GM10248 (cell line): ENCODE results near the gene MID2.

Experiments
- CTCF ChIA-PET: fragments of 300-600 bp; sonication (Branson Sonifier 250); formaldehyde crosslinking; extraction: SDS; loops from one replicate; lab custom pipeline; 2021; ENCODE audit warnings: antibody characterized with exemption; lab: Yijun Ruan, JAX
- POLR2A ChIA-PET: fragments of 350-650 bp; sonication (Branson Sonifier 250); formaldehyde crosslinking; extraction: SDS; loops from one replicate; lab custom pipeline; 2020; ENCODE audit warnings: antibody characterized with exemption; lab: Yijun Ruan, JAX
- DNase-seq: peaks from one replicate; pipeline ENCODE4 v3.0.0; 2012; ENCODE audit errors: extremely low spot score
- TF ChIP-seq, protein P1 (sequence below): IDR thresholded peaks from 2 replicates; pipeline ENCODE4 v1.5.1; 2012; ENCODE audit warnings: mild to moderate bottlenecking, low read depth; ENCODE audit errors: extremely low read depth, missing control alignments, control extremely low read depth

The MID2 gene, protein sequence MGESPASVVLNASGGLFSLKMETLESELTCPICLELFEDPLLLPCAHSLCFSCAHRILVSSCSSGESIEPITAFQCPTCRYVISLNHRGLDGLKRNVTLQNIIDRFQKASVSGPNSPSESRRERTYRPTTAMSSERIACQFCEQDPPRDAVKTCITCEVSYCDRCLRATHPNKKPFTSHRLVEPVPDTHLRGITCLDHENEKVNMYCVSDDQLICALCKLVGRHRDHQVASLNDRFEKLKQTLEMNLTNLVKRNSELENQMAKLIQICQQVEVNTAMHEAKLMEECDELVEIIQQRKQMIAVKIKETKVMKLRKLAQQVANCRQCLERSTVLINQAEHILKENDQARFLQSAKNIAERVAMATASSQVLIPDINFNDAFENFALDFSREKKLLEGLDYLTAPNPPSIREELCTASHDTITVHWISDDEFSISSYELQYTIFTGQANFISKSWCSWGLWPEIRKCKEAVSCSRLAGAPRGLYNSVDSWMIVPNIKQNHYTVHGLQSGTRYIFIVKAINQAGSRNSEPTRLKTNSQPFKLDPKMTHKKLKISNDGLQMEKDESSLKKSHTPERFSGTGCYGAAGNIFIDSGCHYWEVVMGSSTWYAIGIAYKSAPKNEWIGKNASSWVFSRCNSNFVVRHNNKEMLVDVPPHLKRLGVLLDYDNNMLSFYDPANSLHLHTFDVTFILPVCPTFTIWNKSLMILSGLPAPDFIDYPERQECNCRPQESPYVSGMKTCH

GRCh38 chrX:107825698-107826237 lies at the start of gene MID2:
TSS of gene MID2 (plus strand) at chrX:107825866. CDS start at chrX:107826427, 561 bp downstream.
- ChIA-PET CTCF (no interaction called here), POLR2A (no interaction called here)
- peak; percentile 12 for DNase-seq
- TF ChIP-seq, protein P1, sequence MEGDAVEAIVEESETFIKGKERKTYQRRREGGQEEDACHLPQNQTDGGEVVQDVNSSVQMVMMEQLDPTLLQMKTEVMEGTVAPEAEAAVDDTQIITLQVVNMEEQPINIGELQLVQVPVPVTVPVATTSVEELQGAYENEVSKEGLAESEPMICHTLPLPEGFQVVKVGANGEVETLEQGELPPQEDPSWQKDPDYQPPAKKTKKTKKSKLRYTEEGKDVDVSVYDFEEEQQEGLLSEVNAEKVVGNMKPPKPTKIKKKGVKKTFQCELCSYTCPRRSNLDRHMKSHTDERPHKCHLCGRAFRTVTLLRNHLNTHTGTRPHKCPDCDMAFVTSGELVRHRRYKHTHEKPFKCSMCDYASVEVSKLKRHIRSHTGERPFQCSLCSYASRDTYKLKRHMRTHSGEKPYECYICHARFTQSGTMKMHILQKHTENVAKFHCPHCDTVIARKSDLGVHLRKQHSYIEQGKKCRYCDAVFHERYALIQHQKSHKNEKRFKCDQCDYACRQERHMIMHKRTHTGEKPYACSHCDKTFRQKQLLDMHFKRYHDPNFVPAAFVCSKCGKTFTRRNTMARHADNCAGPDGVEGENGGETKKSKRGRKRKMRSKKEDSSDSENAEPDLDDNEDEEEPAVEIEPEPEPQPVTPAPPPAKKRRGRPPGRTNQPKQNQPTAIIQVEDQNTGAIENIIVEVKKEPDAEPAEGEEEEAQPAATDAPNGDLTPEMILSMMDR = no peak

GRCh38 chrX:107776649-107777535 lies 48.8 kb upstream of the MID2 start:
- peak; percentile 76 for DNase-seq
- POLR2A ChIA-PET = no interaction called here
- TF ChIP-seq, protein P1 = peak; percentile 40
- CTCF ChIA-PET = interaction anchor here (0.7 to 9.4 kb wide), 29 partner anchors 9 to 879 kb away, joined by 3 to 222 read pairs (median 4); partner anchors contain the start of genes PRPS1 and RIPPLY1

DNA sequence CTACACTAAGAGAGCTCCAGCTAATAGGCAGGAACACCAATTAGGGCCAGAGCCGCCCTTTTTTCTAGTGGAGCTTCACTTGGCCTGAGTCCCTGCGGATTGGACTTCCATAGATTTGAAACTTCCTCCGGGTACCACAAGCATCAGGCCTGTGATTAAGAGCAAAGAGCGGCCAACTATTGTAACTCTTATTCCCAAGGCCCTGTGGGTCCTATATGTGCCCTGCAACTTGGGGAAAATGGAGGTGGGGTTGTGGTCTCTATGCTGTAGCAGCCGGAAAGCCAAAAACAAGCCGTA lies 48.2 kb upstream of the MID2 start, which contains the start of gene NCBP2L:
NCBP2L (plus strand) TSS at position 198 of the 297 bp plus-strand sequence. CDS start 16,488 bp downstream, outside the sequence.
- POLR2A ChIA-PET = no interaction called here
- CTCF ChIA-PET = interaction anchor here (0.7 to 9.4 kb wide), 28 partner anchors 8 to 879 kb away, joined by 3 to 222 read pairs (median 4); partner anchors contain the start of genes PRPS1 and RIPPLY1
- no peak for DNase-seq

GRCh38 chrX:107780525-107780924 lies 45.1 kb upstream of the MID2 start:
- POLR2A ChIA-PET = interaction anchor here (0.7 kb wide), 1 partner anchor 307 kb away, joined by 4 read pairs; no protein-coding TSS in a partner anchor
- TF ChIP-seq, protein P1 = no peak
- CTCF ChIA-PET = interaction anchor here (1.2 to 9.4 kb wide), 2 partner anchors 108 to 123 kb away, joined by 3 to 222 read pairs; no protein-coding TSS in a partner anchor
- DNase-seq = no peak

More for the DNA sequence above, 48.2 kb upstream of the MID2 start, which contains the start of gene NCBP2L:
- TF ChIP-seq, protein P1 = no peak

GRCh38 chrX:107787827-107788226 lies 37.8 kb upstream of the MID2 start:
- DNase-seq = no peak
- ChIA-PET POLR2A (no interaction called here), CTCF (interaction anchor here (1.0 kb wide), 1 partner anchor 128 kb away, joined by 3 read pairs; no protein-coding TSS in a partner anchor)
- TF ChIP-seq, protein P1 = no peak
